ENCODE measurements around the gene PEX5. TPM values are rescaled to one million over a fixed set of nuclear protein-coding genes. Genes with fewer than 3 reads are reported as not detected.

The PEX5 gene
- total and polyA plus RNA-seq, 2 of the 8 experiments (the other 6 are each of a cell fraction or from before 2014, with no cell fraction given) = 16.8 to 50.5 TPM

- no peak overlapping the region for H2AFZ ChIP-seq (ENCODE audit: low read length)
- peaks cover 0 to 7% (median 0%) of the 10 kb centered on the region in 4 experiments; a peak in 4 of 8 replicates for H3K36me3 ChIP-seq (ENCODE audit: control insufficient read depth in 2 of 4, insufficient read depth in 4 of 4, low read length in 3 of 4)
- FAIRE-seq (no peak), DNase-seq (ENCODE audit: low read depth in 1 of 2, low spot score in 2 of 2) (no peak)
- no peak overlapping the region; the same call in 1 of the 2 replicates for H4K8ac ChIP-seq (ENCODE audit: extremely low read depth, insufficient read depth, low read length)
- POLR2A ChIA-PET (ENCODE audit: partially characterized antibody) = no interaction called here
- no peak overlapping the region for H2BK5ac ChIP-seq (ENCODE audit: low read depth, low read length)
- H3K9ac ChIP-seq (replicated peaks in 1 of 4; ENCODE audit: extremely low read depth in 1 of 4, low read depth in 3 of 4, low read length in 3 of 4) = no peak overlapping the region
- no peak overlapping the region for H2BK120ac ChIP-seq (replicated peaks; ENCODE audit: low read depth, low read length)
- H3K23me2 ChIP-seq (ENCODE audit: low read depth, low read length) = no peaks in the 10 kb centered on the region
- H2BK12ac ChIP-seq (ENCODE audit: low read depth, low read length) = no peak overlapping the region
- H3K18ac ChIP-seq (ENCODE audit: extremely low read depth, low read length) = no peak overlapping the region
- H3K4ac ChIP-seq (replicated peaks; ENCODE audit: insufficient read length, low read depth, low read length) = no peak overlapping the region
- H2AK5ac ChIP-seq (ENCODE audit: low read depth, low read length) = no peak overlapping the region
- no peak overlapping the region for H4K91ac ChIP-seq (replicated peaks; ENCODE audit: insufficient read length, low read length)
- H2BK15ac ChIP-seq (ENCODE audit: low read length) = no peak overlapping the region
- no peaks in the 10 kb centered on the region for H3K27me3 ChIP-seq (replicated peaks in 1 of 4; ENCODE audit: control insufficient read depth in 3 of 4, extremely low read depth in 1 of 4, insufficient read depth in 3 of 4, low read length in 3 of 4)
- CTCF ChIA-PET (ENCODE audit: partially characterized antibody) = interaction anchor here (0.6 to 9.8 kb wide), 17 partner anchors 8 to 1981 kb away, joined by 3 to 151 read pairs (median 9); partner anchors contain the start of genes C1RL and PEX5
- H4K20me1 ChIP-seq (replicated peaks in 1 of 2; ENCODE audit: control insufficient read depth in 1 of 2, insufficient read depth in 2 of 2, low read length in 2 of 2) = no peaks in the 10 kb centered on the region
- no peaks in the 10 kb centered on the region for H3K79me1 ChIP-seq (ENCODE audit: low read depth, low read length)
- H3K79me2 ChIP-seq (ENCODE audit: control insufficient read depth in 1 of 2, insufficient read depth in 2 of 2, low read length in 2 of 2) = no peaks in the 10 kb centered on the region
- no peak overlapping the region for H3K23ac ChIP-seq (ENCODE audit: insufficient read length)
- no peak overlapping the region for H3K4me2 ChIP-seq (ENCODE audit: insufficient read depth in 1 of 2, low read depth in 2 of 2, low read length in 2 of 2)
- H3K4me3 ChIP-seq (ENCODE audit: extremely low read depth in 1 of 4, insufficient read depth in 2 of 4, low read depth in 3 of 4, low read length in 4 of 4) = no peak overlapping the region
- H3K4me1 ChIP-seq (replicated peaks in 1 of 4; ENCODE audit: control insufficient read depth in 3 of 4, insufficient read depth in 4 of 4, low read length in 3 of 4) = no peaks in the 10 kb centered on the region
- 90% methylated on average over 18 of the region's 18 CpGs; no CpG with 5 or more reads in 1 of the 2 experiments for WGBS, 2 experiments (ENCODE audit: extremely low coverage in 1 of 2, insufficient coverage in 1 of 2, insufficient read length in 1 of 2, insufficient replicate concordance in 2 of 2, low coverage in 1 of 2, low lambda C conversion rate in 2 of 2, missing lambda C conversion rate in 1 of 2)
- H2BK20ac ChIP-seq (ENCODE audit: low read length) = no peak overlapping the region
- H3K9me3 ChIP-seq (ENCODE audit: insufficient read depth in 2 of 2, low read depth in 1 of 2, low read length in 1 of 2) = peaks cover 0 to 3% of the 10 kb centered on the region in 2 experiments; a peak in 1 of 4 replicates
- H3K27ac ChIP-seq (ENCODE audit: low read depth, low read length) = no peak overlapping the region
- H4K5ac ChIP-seq (ENCODE audit: insufficient read length, low read depth, low read length) = no peak overlapping the region
- H3K56ac ChIP-seq (replicated peaks; ENCODE audit: insufficient read length, low read depth, low read length) = no peak overlapping the region
- H3K14ac ChIP-seq (ENCODE audit: insufficient read length) = no peak overlapping the region
- TF ChIP-seq TAF7 (optimal IDR thresholded peaks at IDR 0.05; ENCODE audit: borderline replicate concordance, low read depth, low read length) (no peak), MAX (IDR thresholded peaks at IDR 0.05) (no peak), TBP (IDR thresholded peaks at IDR 0.05; ENCODE audit: low read depth, low read length) (no peak), MAFK (IDR thresholded peaks at IDR 0.05; ENCODE audit: low read depth, low read length) (no peak), FOSL1 (IDR thresholded peaks at IDR 0.05; ENCODE audit: insufficient read depth, low read depth, low read length) (no peak)
These were observed 46.5 kb upstream of the PEX5 start for GRCh38 chr12:7142809-7143465.
